Nephron (organoid): Measurements from ENCODE around the gene ZNF334.

Experiments
- H3K27ac Mint-ChIP-seq, 3 experiments: 2 replicates each; pipeline ENCODE4 v1.8.0; 2020; ENCODE audit warnings: mixed read lengths in 3 of 3, mild to moderate bottlenecking in 2 of 3, moderate library complexity in 1 of 3
- H3K27me3 Mint-ChIP-seq: 2 replicates; pipeline ENCODE4 v1.8.0; 2021; ENCODE audit warnings: low read depth, mild to moderate bottlenecking, moderate library complexity, mixed read lengths
- H3K36me3 Mint-ChIP-seq: 2 replicates; pipeline ENCODE4 v1.8.0; 2020; ENCODE audit warnings: low read depth, mixed read lengths
- H3K4me1 Mint-ChIP-seq: 2 replicates; pipeline ENCODE4 v1.8.0; 2020; ENCODE audit warnings: mixed read lengths
- H3K4me3 Mint-ChIP-seq, 3 experiments: 2 replicates each; pipeline ENCODE4 v1.8.0; 2020; ENCODE audit warnings: mild to moderate bottlenecking in 3 of 3, mixed read lengths in 3 of 3, moderate library complexity in 2 of 3
- H3K9me3 Mint-ChIP-seq: 2 replicates; pipeline ENCODE4 v1.8.0; 2020; ENCODE audit warnings: mixed read lengths
- TF ChIP-seq, protein P1 (sequence below), 3 experiments: fragments of 200-600 bp; sonication (generic); IDR thresholded peaks; one replicate each; pipeline ENCODE4 v1.5.0; 2021; ENCODE audit warnings: antibody characterized with exemption in 3 of 3; ENCODE audit not compliant: unreplicated experiment in 3 of 3

The ZNF334 gene

DNA sequence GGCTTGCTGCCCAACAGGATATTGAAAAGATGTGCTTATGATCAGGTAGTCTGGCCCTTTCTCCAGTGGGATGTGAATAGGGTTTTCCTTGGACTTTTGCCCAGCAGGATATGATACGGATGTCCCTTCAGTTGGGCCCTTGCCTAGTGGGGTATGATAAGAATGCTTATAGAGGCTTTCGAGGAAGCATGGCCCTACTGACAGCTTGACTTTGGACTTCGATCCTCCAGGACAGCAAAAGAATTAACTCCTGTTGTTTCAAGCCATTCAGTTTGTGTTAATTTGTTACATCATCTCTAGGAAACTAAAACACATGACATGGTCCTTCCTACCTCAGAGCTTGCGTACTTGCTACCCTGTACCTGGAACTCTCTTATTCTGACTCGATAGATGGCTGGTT is 9.7 kb upstream of the ZNF334 start:
- Mint-ChIP-seq H3K9me3 (no peaks in the 10 kb centered on the region), H3K4me1 (no peaks in the 10 kb centered on the region), H3K27ac (no peak overlapping the region), H3K4me3 (no peak overlapping the region), H3K36me3 (no peaks in the 10 kb centered on the region), H3K27me3 (peaks cover 40% of the 10 kb centered on the region)
- TF ChIP-seq, protein P1, sequence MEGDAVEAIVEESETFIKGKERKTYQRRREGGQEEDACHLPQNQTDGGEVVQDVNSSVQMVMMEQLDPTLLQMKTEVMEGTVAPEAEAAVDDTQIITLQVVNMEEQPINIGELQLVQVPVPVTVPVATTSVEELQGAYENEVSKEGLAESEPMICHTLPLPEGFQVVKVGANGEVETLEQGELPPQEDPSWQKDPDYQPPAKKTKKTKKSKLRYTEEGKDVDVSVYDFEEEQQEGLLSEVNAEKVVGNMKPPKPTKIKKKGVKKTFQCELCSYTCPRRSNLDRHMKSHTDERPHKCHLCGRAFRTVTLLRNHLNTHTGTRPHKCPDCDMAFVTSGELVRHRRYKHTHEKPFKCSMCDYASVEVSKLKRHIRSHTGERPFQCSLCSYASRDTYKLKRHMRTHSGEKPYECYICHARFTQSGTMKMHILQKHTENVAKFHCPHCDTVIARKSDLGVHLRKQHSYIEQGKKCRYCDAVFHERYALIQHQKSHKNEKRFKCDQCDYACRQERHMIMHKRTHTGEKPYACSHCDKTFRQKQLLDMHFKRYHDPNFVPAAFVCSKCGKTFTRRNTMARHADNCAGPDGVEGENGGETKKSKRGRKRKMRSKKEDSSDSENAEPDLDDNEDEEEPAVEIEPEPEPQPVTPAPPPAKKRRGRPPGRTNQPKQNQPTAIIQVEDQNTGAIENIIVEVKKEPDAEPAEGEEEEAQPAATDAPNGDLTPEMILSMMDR (IDR thresholded peaks at IDR 0.05; ENCODE audit: unreplicated experiment in 3 of 3) = no peak

DNA sequence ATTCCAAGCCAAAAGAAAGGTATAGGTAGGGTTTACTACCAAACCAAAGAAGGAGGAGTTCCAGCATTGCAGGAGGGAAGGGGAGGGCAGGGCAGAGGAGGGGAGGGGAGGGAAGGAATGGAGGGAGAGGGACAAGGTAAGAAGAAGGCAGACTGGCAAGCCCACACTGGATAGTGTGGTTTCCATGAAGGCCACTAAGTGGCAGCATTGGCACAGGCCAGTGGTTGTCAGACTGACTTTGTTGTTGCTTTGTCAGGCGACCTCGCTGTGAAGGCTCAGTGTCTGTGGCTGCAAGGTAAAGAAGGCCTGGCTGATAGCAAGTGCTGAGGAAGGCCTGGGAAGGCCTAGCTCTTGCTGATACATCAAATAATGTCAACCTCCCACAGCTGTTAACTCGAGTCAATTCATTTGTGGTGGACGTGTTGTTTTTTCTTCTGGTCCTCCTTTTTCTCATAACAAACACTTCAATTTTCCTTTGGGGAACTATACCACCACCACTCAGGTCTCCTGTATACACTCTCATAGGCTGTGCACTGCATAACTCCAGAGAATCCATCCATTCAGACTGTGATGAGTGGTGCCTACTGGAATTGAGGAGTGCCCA is 7.7 kb upstream of the ZNF334 start:
- Mint-ChIP-seq H3K4me1 (no peaks in the 10 kb centered on the region), H3K9me3 (no peaks in the 10 kb centered on the region), H3K4me3 (no peak overlapping the region), H3K27me3 (peaks cover 34% of the 10 kb centered on the region), H3K27ac (no peak overlapping the region), H3K36me3 (no peaks in the 10 kb centered on the region)
- TF ChIP-seq, protein P1 (IDR thresholded peaks at IDR 0.05; ENCODE audit: unreplicated experiment in 3 of 3) = peak; percentile 49 to 66 (median 55)

DNA sequence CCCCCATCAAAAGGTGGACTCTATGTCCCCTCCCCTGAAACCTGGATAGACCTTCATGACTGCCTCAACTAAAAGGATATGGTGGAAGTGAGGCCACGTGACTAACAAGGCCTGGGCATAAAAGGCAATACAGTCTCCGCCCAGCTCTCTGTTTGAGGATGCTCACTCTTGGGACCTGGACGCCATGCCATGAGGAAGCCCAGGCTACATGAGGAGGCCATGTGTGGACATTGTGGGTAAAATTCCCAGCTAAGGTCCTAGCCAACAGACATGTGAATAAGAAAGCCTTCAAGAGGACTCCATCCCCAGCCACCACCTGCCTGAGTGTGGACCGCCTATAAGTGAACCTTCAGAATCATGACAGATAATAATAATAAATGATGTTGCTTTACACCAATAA is 7.2 kb upstream of the ZNF334 start:
- H3K27me3 Mint-ChIP-seq = peaks cover 33% of the 10 kb centered on the region
- no peaks in the 10 kb centered on the region for H3K9me3 Mint-ChIP-seq
- H3K27ac Mint-ChIP-seq = no peak overlapping the region
- TF ChIP-seq, protein P1 (IDR thresholded peaks at IDR 0.05; ENCODE audit: unreplicated experiment in 3 of 3) = no peak
- H3K36me3 Mint-ChIP-seq = no peaks in the 10 kb centered on the region
- H3K4me1 Mint-ChIP-seq = no peaks in the 10 kb centered on the region
- no peak overlapping the region for H3K4me3 Mint-ChIP-seq

DNA sequence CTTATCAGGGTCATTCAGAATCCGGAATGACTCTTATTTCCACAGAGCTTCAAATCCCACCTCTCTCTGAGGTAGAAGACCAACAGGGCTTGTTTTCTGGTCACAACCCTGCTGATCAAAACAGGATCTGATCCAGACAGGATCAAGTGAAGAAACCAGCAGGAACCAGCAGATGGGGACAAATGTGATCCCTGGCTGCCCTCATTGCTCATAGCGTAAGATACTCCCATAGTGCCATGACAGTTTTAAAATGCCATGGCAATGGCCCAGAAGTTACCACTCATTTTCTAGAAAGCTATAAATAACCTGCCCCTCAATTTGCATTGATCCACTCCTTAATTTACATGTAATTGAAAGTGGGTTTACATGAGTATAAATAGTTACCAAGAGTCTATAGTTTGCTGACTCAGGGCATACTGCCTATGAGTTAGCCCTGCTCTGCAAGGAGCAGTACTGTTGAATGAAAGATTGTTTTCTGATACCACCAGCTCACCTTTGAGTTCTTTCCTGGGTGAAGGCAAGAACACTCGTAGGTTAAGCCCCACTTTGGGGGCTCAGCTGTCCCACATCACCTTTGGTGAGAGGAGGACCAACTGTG is 6.2 kb upstream of the ZNF334 start:
- Mint-ChIP-seq H3K27ac (no peak overlapping the region), H3K4me1 (no peaks in the 10 kb centered on the region), H3K27me3 (peaks cover 33% of the 10 kb centered on the region), H3K9me3 (no peaks in the 10 kb centered on the region), H3K36me3 (no peaks in the 10 kb centered on the region), H3K4me3 (no peak overlapping the region)
- TF ChIP-seq, protein P1 (IDR thresholded peaks at IDR 0.05; ENCODE audit: unreplicated experiment in 3 of 3) = no peak

DNA sequence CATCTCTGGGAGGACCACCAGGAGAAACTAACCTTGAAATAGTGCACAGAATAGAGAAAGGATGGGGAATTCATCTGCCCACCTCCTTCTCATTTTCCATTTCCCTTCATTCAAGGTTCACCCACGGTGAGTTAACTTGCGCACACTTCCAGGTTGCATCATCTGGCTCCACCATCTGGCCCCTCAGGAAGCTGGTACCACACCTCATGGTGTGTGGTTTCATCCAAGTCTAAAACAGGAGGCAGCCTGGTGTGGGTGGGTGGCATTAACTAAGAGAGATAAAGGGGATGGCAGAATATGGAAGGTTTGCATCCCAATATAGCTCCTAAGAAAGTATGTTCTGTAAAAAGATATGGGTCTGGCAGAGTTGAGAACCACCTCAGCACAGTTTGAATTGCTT is 3.8 kb downstream of the ZNF334 start:
- TF ChIP-seq, protein P1 (IDR thresholded peaks at IDR 0.05; ENCODE audit: unreplicated experiment in 3 of 3) = no peak
- no peak overlapping the region for H3K27ac Mint-ChIP-seq

More for the DNA sequence above, 3.8 kb downstream of the ZNF334 start:
- Mint-ChIP-seq H3K9me3 (peaks cover 31% of the 10 kb centered on the region), H3K27me3 (peaks cover 8% of the 10 kb centered on the region), H3K4me1 (no peaks in the 10 kb centered on the region), H3K4me3 (peak overlapping the region in 1 of 3 experiments; percentile 70), H3K36me3 (peaks cover 73% of the 10 kb centered on the region)
